CD14-positive monocyte (primary cell): ENCODE data around the gene ASAP3. TPM values are rescaled to one million over a fixed set of nuclear protein-coding genes. Genes with fewer than 3 reads are reported as not detected.

Experiments
- DNase-seq, 3 donors: peaks; one replicate each; pipeline ENCODE4 v3.0.0-alpha.2; 2011 to 2022
- H2AFZ ChIP-seq: 2 replicates; pipeline ENCODE4 v1.6.0; 2012; ENCODE audit warnings: mild to moderate bottlenecking, low read depth, low read length, inconsistent platforms; ENCODE audit not compliant: insufficient read depth, poor library complexity, severe bottlenecking
- H3K27ac ChIP-seq, 2 donors: 1 replicate in 1 of 2; 2 replicates in 1 of 2; pipeline ENCODE4 v1.5.1; 2012 to 2013; ENCODE audit warnings: low read length in 2 of 2, control low read depth in 1 of 2, inconsistent platforms in 1 of 2, low read depth in 1 of 2, mild to moderate bottlenecking in 1 of 2
- H3K27me3 ChIP-seq, 2 donors: one replicate each; pipeline versions ENCODE4 v1.6.0 to v1.6.1; 2011 to 2013; ENCODE audit warnings: low read length in 2 of 2; ENCODE audit not compliant: control insufficient read depth in 2 of 2, insufficient read depth in 2 of 2
- H3K36me3 ChIP-seq, 2 donors: replicated peaks in 1 of 2; 1 replicate in 1 of 2; 2 replicates in 1 of 2; pipeline versions ENCODE4 v1.5.1 to v1.6.1; 2012 to 2013; ENCODE audit warnings: low read length in 2 of 2, control low read depth in 1 of 2, inconsistent platforms in 1 of 2, mild to moderate bottlenecking in 1 of 2; ENCODE audit not compliant: insufficient read depth in 2 of 2, control insufficient read depth in 1 of 2
- H3K4me1 ChIP-seq, 2 donors: 1 replicate in 1 of 2; 2 replicates in 1 of 2; pipeline versions ENCODE4 v1.5.1 to v1.6.1; 2012 to 2013; ENCODE audit warnings: low read length in 2 of 2, control low read depth in 1 of 2, inconsistent platforms in 1 of 2, mild to moderate bottlenecking in 1 of 2, moderate library complexity in 1 of 2; ENCODE audit not compliant: insufficient read depth in 2 of 2, control insufficient read depth in 1 of 2
- H3K4me2 ChIP-seq: replicated peaks from 2 replicates; pipeline ENCODE3; 2012; ENCODE audit warnings: low read length, moderate library complexity, mild to moderate bottlenecking; ENCODE audit not compliant: poor library complexity, severe bottlenecking; ENCODE audit errors: extremely low read depth
- H3K4me3 ChIP-seq, 3 experiments: fragments of 200-600 bp in 1 of 3; sonication (generic) in 1 of 3; replicated peaks in 1 of 3; 1 replicate in 2 of 3; 2 replicates in 1 of 3; pipeline ENCODE4 v1.5.1; 2011 to 2013; ENCODE audit warnings: low read length in 3 of 3, mild to moderate bottlenecking in 3 of 3, control low read depth in 2 of 3, low read depth in 2 of 3, inconsistent platforms in 1 of 3, moderate library complexity in 1 of 3
- H3K79me2 ChIP-seq: 2 replicates; pipeline ENCODE4 v1.6.0; 2012; ENCODE audit warnings: mild to moderate bottlenecking, control low read depth, inconsistent platforms, low read length, moderate library complexity; ENCODE audit not compliant: insufficient read depth
- H3K9ac ChIP-seq: 2 replicates; pipeline ENCODE4 v1.6.0; 2017; ENCODE audit warnings: low read length, mild to moderate bottlenecking; ENCODE audit not compliant: insufficient read depth, poor library complexity, severe bottlenecking
- H3K9me3 ChIP-seq, 2 donors: replicated peaks in 1 of 2; 1 replicate in 1 of 2; 2 replicates in 1 of 2; pipeline versions ENCODE4 v1.5.1 to v1.6.1; 2012 to 2013; ENCODE audit warnings: low read length in 2 of 2, control low read depth in 1 of 2; ENCODE audit not compliant: control insufficient read depth in 1 of 2, insufficient read depth in 1 of 2
- H4K20me1 ChIP-seq: 2 replicates; pipeline ENCODE4 v1.6.0; 2012; ENCODE audit warnings: mild to moderate bottlenecking, low read length, control low read depth, moderate library complexity; ENCODE audit not compliant: insufficient read depth
- H3K27ac Mint-ChIP-seq, 7 donors: one replicate each; pipeline ENCODE4 v1.8.0; 2020; ENCODE audit warnings: mild to moderate bottlenecking in 7 of 7, mixed read lengths in 7 of 7, moderate library complexity in 6 of 7, inconsistent platforms in 2 of 7
- H3K27me3 Mint-ChIP-seq, 3 donors: one replicate each; pipeline ENCODE4 v1.8.0; 2021 to 2022; ENCODE audit warnings: low read depth in 3 of 3, mild to moderate bottlenecking in 3 of 3, mixed read lengths in 3 of 3, moderate library complexity in 3 of 3, inconsistent platforms in 1 of 3
- H3K36me3 Mint-ChIP-seq, 2 donors: one replicate each; pipeline ENCODE4 v1.8.0; 2020; ENCODE audit warnings: mixed read lengths in 2 of 2, inconsistent platforms in 1 of 2, mild to moderate bottlenecking in 1 of 2
- H3K4me1 Mint-ChIP-seq: one replicate; pipeline ENCODE4 v1.8.0; 2020; ENCODE audit warnings: mild to moderate bottlenecking, mixed read lengths
- H3K4me3 Mint-ChIP-seq, 2 donors: one replicate each; pipeline ENCODE4 v1.8.0; 2020; ENCODE audit warnings: mild to moderate bottlenecking in 2 of 2, mixed read lengths in 2 of 2, moderate library complexity in 1 of 2
- H3K9me3 Mint-ChIP-seq, 7 donors: one replicate each; pipeline ENCODE4 v1.8.0; 2020 to 2022; ENCODE audit warnings: mixed read lengths in 7 of 7, mild to moderate bottlenecking in 6 of 7, moderate library complexity in 6 of 7, inconsistent platforms in 2 of 7
- CTCF ChIP-seq: fragments of 200-600 bp; IDR thresholded peaks from one replicate; pipeline ENCODE4 v1.8.0; 2022; ENCODE audit warnings: antibody characterized with exemption, mild to moderate bottlenecking
- WGBS: methylation state at CpG from one replicate; pipeline ENCODE4 v1.1.5; 2013; ENCODE audit warnings: missing lambda C conversion rate; ENCODE audit not compliant: insufficient coverage; 5-methylcytosine and 5-hydroxymethylcytosine counted together
- intact Hi-C, 2 donors: fragments of 100-400 bp; cut with micrococcal nuclease; formaldehyde crosslinking; loops; one replicate each; pipeline versions ENCODE4 v1.15.0 to v1.15.1; 2023
- polyA plus RNA-seq, 3 donors: library from polyadenylated mRNA; depleted of rRNA in 1 of 3; unstranded in 2 of 3; stranded (reverse) in 1 of 3; fragments of 300-500 nt in 2 of 3; fragments of >200 nt in 1 of 3; fragmentation: Illumina TruSeq in 2 of 3; gene quantifications; 1 replicate in 2 of 3; 2 replicates in 1 of 3; pipeline ENCODE4 v1.2.3, GENCODE V29; 2012 to 2021

Gene ASAP3
- polyA plus RNA-seq, 3 donors = 0.27 to 1.1 TPM; not detected in 1

- peaks cover 95 to 99% of the 10 kb centered on the region in 2 donors for H3K4me1 ChIP-seq
- no peaks in the 10 kb centered on the region for H3K9me3 Mint-ChIP-seq
- H3K36me3 ChIP-seq = no peaks in the 10 kb centered on the region
- peak overlapping the region; percentile 73 for H3K9ac ChIP-seq
- peaks cover 85% of the 10 kb centered on the region for H3K79me2 ChIP-seq
- WGBS = 38% methylated on average over 5 of the region's 7 CpGs
- H3K4me2 ChIP-seq = peak overlapping the region; percentile 100
- H4K20me1 ChIP-seq = no peaks in the 10 kb centered on the region
- peaks cover 90% of the 10 kb centered on the region for H3K4me1 Mint-ChIP-seq
- H3K27ac ChIP-seq = peak overlapping the region; percentile 74 to 99
- no peaks in the 10 kb centered on the region for H3K27me3 Mint-ChIP-seq
- no peak overlapping the region for H2AFZ ChIP-seq
- intact Hi-C loops = loop anchor here in 1 of 2 donors (5.0 kb wide), 1 partner anchor 185 kb away; the partner anchor contains the start of gene HNRNPR
- H3K4me3 ChIP-seq = peak overlapping the region in 1 of 3 experiments; percentile 93
- H3K4me3 Mint-ChIP-seq = peak overlapping the region; percentile 82 to 94
- TF ChIP-seq CTCF = no peak
- peak; percentile 28 to 56 (median 44) for DNase-seq
- H3K27me3 ChIP-seq = no peaks in the 10 kb centered on the region
- H3K36me3 Mint-ChIP-seq = peaks cover 1 to 9% of the 10 kb centered on the region in 2 donors
- H3K9me3 ChIP-seq = no peaks in the 10 kb centered on the region
- peak overlapping the region; percentile 94 to 99 (median 97) for H3K27ac Mint-ChIP-seq
These were observed 43.4 kb upstream of the ASAP3 start for GRCh38 chr1:23527366-23527765.

GRCh38 chr1:23526329-23527041 is 42.5 kb upstream of the ASAP3 start:
- peaks cover 88% of the 10 kb centered on the region for H3K79me2 ChIP-seq
- DNase-seq = no peak
- peak overlapping the region; percentile 100 for H3K4me2 ChIP-seq
- H3K27me3 Mint-ChIP-seq = no peaks in the 10 kb centered on the region
- peaks cover 0 to 2% (median 0%) of the 10 kb centered on the region in 7 donors for H3K9me3 Mint-ChIP-seq
- H3K4me1 Mint-ChIP-seq = peaks cover 90% of the 10 kb centered on the region
- peaks cover 93 to 99% of the 10 kb centered on the region in 2 donors for H3K4me1 ChIP-seq
- no peaks in the 10 kb centered on the region for H4K20me1 ChIP-seq
- no peak for TF ChIP-seq CTCF
- no peak overlapping the region for H3K4me3 Mint-ChIP-seq
- peak overlapping the region; percentile 85 to 99 (median 94) for H3K27ac Mint-ChIP-seq
- H3K9me3 ChIP-seq = no peaks in the 10 kb centered on the region
- peaks cover 0 to 7% of the 10 kb centered on the region in 2 donors for H3K36me3 ChIP-seq
- H3K4me3 ChIP-seq = peak overlapping the region in 1 of 3 experiments; percentile 93
- no peak overlapping the region for H2AFZ ChIP-seq
- no peaks in the 10 kb centered on the region for H3K27me3 ChIP-seq
- intact Hi-C loops = loop anchor here in 1 of 2 donors (5.0 kb wide), 1 partner anchor 184 kb away; the partner anchor contains the start of gene HNRNPR
- WGBS = 93% methylated on average over 6 of the region's 8 CpGs
- H3K27ac ChIP-seq = peak overlapping the region; percentile 74 to 99
- no peak overlapping the region for H3K9ac ChIP-seq
- H3K36me3 Mint-ChIP-seq = peaks cover 4 to 16% of the 10 kb centered on the region in 2 donors
